Uterus (tissue), 2 donors: ENCODE measurements around the gene LCN6.

ENCODE experiments used
- CTCF ChIP-seq, 4 experiments: fragments of 200-600 bp in 2 of 4; fragments of 450-650 bp in 2 of 4; sonication (generic) in 2 of 4; IDR thresholded peaks; one replicate each; pipeline ENCODE4 v1.5.1; 2016 to 2019; ENCODE audit warnings: antibody characterized with exemption in 4 of 4, mild to moderate bottlenecking in 2 of 4, moderate library complexity in 1 of 4
- POLR2A ChIP-seq, 2 donors: fragments of 450-650 bp; IDR thresholded peaks; one replicate each; pipeline ENCODE4 v1.6.1; 2016; ENCODE audit warnings: antibody characterized with exemption in 2 of 2, mild to moderate bottlenecking in 1 of 2, moderate library complexity in 1 of 2

GRCh38 chr9:136713550-136713949 is 34.8 kb downstream of the LCN6 start:
- TF ChIP-seq CTCF (IDR thresholded peaks at IDR 0.05) (no peak), POLR2A (IDR thresholded peaks at IDR 0.05) (no peak)
